ENCODE data around the gene DPP10.

The DPP10 gene

DNA sequence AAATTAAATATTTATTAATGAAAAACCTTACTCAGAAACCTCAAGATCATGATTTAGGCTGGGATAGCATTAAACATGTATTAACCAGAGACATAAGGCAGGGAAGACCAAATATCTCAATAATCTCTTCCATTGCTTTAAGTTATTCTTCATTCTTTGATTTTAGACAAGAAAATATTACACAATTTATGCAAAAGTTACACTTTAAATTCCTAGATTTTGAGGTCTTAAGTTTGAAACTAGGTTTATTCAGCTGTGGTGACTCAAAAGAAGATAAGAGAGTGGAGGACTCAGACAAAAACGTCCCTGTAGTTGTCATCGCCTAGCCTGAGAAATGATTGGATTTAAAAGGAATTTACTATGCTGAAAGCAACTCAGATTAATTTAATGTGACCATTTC lies 1110.3 kb downstream of the DPP10 start:
- TF ChIP-seq ZFX (IDR thresholded peaks at IDR 0.05; ENCODE audit: borderline replicate concordance): no peak
- TF ChIP-seq, protein P1, sequence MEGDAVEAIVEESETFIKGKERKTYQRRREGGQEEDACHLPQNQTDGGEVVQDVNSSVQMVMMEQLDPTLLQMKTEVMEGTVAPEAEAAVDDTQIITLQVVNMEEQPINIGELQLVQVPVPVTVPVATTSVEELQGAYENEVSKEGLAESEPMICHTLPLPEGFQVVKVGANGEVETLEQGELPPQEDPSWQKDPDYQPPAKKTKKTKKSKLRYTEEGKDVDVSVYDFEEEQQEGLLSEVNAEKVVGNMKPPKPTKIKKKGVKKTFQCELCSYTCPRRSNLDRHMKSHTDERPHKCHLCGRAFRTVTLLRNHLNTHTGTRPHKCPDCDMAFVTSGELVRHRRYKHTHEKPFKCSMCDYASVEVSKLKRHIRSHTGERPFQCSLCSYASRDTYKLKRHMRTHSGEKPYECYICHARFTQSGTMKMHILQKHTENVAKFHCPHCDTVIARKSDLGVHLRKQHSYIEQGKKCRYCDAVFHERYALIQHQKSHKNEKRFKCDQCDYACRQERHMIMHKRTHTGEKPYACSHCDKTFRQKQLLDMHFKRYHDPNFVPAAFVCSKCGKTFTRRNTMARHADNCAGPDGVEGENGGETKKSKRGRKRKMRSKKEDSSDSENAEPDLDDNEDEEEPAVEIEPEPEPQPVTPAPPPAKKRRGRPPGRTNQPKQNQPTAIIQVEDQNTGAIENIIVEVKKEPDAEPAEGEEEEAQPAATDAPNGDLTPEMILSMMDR (IDR thresholded peaks at IDR 0.05): no peak
- no peak overlapping the region for H3K27ac ChIP-seq

DNA sequence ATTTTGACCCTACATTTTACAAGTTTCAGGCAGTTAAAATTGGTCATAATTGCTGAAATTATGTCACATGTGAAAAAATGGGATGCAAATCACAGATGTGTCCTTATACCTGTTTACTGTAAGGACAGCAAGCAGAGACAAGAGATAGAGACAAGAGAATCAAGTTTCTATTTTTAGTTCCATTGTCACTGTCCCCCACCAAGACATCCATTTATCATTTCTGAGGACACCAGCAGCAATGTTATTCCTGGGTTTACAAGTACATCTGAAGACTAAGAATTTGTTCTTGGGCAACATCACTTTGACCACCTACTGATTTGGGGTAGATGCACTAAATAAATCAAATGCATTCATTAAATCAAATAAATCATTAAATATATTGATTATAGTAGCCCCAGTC lies 1111.7 kb downstream of the DPP10 start:
- TF ChIP-seq, protein P1 (IDR thresholded peaks at IDR 0.05): no peak
- no peak for TF ChIP-seq ZFX (IDR thresholded peaks at IDR 0.05; ENCODE audit: borderline replicate concordance)
- no peak overlapping the region for H3K27ac ChIP-seq

DNA sequence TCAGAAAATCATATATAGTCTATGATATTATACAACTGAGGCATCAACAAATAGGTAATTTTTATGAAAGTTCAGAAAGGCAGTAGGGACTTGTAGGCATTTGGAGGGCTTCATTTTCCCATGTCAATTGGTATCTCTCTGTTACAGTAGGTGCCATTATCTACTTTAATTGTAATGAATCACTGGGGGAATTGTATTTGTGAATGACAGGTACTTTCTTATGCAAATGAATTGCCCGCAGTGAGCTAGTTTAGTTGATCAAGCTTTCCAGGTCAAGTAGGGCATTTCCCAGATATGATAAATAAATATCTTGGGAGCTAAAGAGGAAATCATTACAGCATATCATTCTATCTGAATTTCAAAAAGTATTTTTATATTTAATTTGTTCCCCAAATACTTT lies 1116.3 kb downstream of the DPP10 start:
- H3K27ac ChIP-seq: no peak overlapping the region
- TF ChIP-seq, protein P1 (IDR thresholded peaks at IDR 0.05): no peak
- TF ChIP-seq ZFX (IDR thresholded peaks at IDR 0.05; ENCODE audit: borderline replicate concordance): no peak

DNA sequence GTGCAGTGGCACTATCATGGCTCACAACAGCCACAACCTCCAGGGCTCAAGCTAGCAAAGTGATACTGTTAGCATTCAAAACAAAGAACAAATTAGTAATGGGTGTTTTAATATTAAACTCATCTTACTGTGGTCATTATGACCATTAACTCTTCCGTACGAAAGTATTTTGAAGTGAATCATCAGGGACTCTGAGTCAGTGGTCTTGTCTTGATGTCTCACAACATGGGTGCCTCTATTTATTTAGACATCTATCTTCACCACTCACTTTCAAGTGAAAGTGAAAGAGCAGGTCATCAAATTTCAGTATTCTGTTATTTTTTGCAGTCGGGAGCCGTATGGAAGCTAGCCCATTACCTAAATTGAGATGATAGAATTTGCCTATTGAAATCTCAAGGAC lies 1118.2 kb downstream of the DPP10 start:
- H3K27ac ChIP-seq: no peak overlapping the region
- no peak for TF ChIP-seq ZFX (IDR thresholded peaks at IDR 0.05; ENCODE audit: borderline replicate concordance)
- TF ChIP-seq, protein P1 (IDR thresholded peaks at IDR 0.05): no peak

DNA sequence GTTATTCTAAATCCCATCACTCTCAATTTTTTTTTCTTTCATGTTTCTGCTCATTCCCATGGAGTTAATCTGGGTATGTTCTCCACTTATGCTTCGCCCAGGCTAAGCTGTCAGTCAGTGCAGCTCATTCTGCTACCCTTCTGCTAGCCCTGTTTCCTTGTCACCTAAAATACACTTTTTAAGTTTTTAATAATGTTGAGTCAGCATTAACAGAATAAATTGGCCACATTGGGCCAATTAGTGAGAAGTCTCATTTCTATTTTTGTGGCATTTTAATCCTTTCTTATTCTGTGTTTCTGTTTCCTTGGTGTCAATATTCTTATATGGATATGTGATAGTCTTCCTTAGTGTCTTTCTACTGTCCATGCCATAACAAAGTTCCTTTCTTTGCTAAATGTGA lies 1126.2 kb downstream of the DPP10 start:
- no peak for TF ChIP-seq ZFX (IDR thresholded peaks at IDR 0.05; ENCODE audit: borderline replicate concordance)
- TF ChIP-seq, protein P1 (IDR thresholded peaks at IDR 0.05): no peak
- no peak overlapping the region for H3K27ac ChIP-seq

DNA sequence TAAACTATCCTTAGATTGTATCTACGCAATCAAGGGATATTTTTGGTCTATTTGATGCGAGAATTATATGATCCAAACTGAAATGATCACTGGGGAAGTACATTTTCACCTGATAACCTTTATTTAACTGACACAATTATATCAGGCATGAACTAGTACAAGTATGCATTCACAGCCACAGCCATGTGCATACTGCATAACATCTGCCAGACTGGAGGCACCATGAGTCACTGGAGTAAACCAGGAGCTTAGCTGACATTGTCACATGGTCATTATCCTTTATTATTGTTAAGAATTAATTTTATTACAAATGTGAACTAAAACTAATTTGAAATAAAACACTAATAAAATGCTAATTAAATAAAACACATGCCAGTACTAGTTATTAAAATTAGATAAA lies 1127.1 kb downstream of the DPP10 start:
- H3K27ac ChIP-seq: no peak overlapping the region
- no peak for TF ChIP-seq ZFX (IDR thresholded peaks at IDR 0.05; ENCODE audit: borderline replicate concordance)
- TF ChIP-seq, protein P1 (IDR thresholded peaks at IDR 0.05): no peak

DNA sequence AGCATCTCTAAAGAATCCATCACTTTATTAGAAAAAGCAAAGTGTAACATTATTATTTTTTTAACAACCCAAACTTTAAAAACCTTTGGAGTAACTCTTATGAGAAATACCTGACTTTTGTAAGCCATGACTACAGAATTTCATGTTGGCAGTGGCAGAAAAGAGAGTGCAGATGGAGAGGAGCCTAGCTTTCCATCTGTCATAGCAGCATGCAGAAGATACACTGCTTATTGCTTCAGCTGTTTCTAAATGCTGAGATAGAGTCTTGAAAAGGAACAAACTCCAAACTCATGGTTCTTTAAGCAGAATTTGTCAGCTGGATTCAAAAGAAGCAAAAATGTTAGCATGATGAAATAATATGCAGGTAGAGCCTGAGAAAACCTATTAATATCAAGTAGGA lies 1130.3 kb downstream of the DPP10 start:
- no peak overlapping the region for H3K27ac ChIP-seq
- no peak for TF ChIP-seq ZFX (IDR thresholded peaks at IDR 0.05; ENCODE audit: borderline replicate concordance)
- TF ChIP-seq, protein P1 (IDR thresholded peaks at IDR 0.05): no peak

Data from 22Rv1 (cell line).